ENCODE measurements around the gene E2F1. TPM values are rescaled to one million over a fixed set of nuclear protein-coding genes. Genes with fewer than 3 reads are reported as not detected.

E2F1 gene
- total RNA-seq, 4 donors from 2014 or later, result 1.3 to 4.2 (median 1.8) TPM

- WGBS, 2 donors, result 0% methylated on average over 52 to 74 of the region's 84 CpGs
- H3K27me3 ChIP-seq, result no peaks in the 10 kb centered on the region
- H3K4me3 ChIP-seq, result peak overlapping the region; percentile 56 to 93 (median 66)
- peaks cover 0 to 49% (median 16%) of the 10 kb centered on the region in 4 donors for H3K4me1 ChIP-seq
- H3K27ac ChIP-seq, result peak overlapping the region; percentile 71 to 94 (median 92)
- peaks cover 0 to 22% (median 0%) of the 10 kb centered on the region in 3 donors for H3K36me3 ChIP-seq
- peak in 1 of 2 donors; percentile 58 for DNase-seq (ENCODE audit: low spot score in 2 of 2)
- no peaks in the 10 kb centered on the region for H3K9me3 ChIP-seq
- TF ChIP-seq CTCF (IDR thresholded peaks at IDR 0.05), result peak in 2 of 5 experiments; percentile 36 to 37
- TF ChIP-seq EP300 (IDR thresholded peaks at IDR 0.05), result peak in 1 of 2 donors; percentile 82
- peak; percentile 29 to 68 for TF ChIP-seq POLR2A (IDR thresholded peaks at IDR 0.05)
These were observed 22.8 kb downstream of the E2F1 start for GRCh38 chr20:33663161-33664084.

DNA sequence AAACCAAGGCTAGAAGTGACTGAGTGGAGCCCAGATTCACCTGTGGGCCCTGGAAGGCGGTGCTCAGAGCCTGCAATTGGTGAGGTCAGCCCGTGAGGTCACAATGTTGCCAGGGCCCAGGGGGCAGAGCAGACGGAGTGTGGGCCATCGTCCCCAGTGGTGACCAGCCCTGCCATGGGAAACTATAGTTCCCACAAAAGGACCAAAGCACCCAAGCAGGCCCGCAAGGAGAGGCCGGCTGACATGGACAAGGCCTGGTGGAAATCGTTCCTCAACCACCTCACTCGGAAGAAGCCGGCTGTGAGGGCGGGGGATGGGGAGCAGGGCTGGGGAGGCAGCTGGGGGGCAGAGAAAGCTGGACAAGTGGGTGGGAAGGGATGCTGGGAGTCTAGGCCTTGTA lies 24.0 kb downstream of the E2F1 start, which contains the start of gene C20orf144:
TSS of gene C20orf144 (plus strand) at position 156 of the 400 bp plus-strand sequence. CDS start at position 175, 19 bp downstream.
- Histone ChIP-seq H3K9me3 (no peaks in the 10 kb centered on the region), H3K27me3 (no peaks in the 10 kb centered on the region), H3K27ac (peak within 1 kb of the TSS; percentile 71 to 94 (median 92)), H3K4me1 (peaks cover 0 to 37% (median 9%) of the 10 kb centered on the region in 4 donors), H3K36me3 (peaks cover 0 to 34% (median 0%) of the 10 kb centered on the region in 3 donors), H3K4me3 (peak within 1 kb of the TSS; percentile 56 to 93 (median 66))
- DNase-seq (ENCODE audit: low spot score in 2 of 2), result no peak
- 93 to 95% methylated on average over 10 of the region's 10 CpGs for WGBS, 2 donors
- no peak for TF ChIP-seq POLR2A (IDR thresholded peaks at IDR 0.05)
- TF ChIP-seq EP300 (IDR thresholded peaks at IDR 0.05), result no peak
- no peak for TF ChIP-seq CTCF (IDR thresholded peaks at IDR 0.05)

DNA sequence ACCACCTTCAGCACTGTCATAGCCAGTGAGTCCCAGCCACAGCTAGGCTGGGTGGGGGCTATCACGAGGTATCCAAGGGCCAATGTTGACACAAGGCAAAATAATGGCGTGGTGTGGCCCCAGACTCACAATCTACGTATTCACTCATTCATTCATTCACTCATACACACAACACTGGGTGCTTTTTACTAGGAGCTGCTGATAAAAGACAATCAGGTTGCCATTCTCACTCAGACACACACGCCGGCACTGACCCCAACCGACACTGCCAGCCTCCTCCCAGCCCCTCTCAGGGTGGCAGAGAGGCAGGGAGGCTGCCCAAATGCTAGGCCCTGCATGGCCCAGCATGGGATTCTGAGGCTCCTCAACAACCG lies 25.5 kb downstream of the E2F1 start:
- Histone ChIP-seq H3K27ac (no peak overlapping the region), H3K36me3 (peaks cover 0 to 46% (median 0%) of the 10 kb centered on the region in 3 donors), H3K27me3 (no peaks in the 10 kb centered on the region), H3K9me3 (no peaks in the 10 kb centered on the region), H3K4me1 (peaks cover 0 to 24% (median 3%) of the 10 kb centered on the region in 4 donors), H3K4me3 (no peak overlapping the region)
- no peak for TF ChIP-seq CTCF (IDR thresholded peaks at IDR 0.05)
- no peak for TF ChIP-seq EP300 (IDR thresholded peaks at IDR 0.05)
- TF ChIP-seq POLR2A (IDR thresholded peaks at IDR 0.05), result no peak
- WGBS, 2 donors, result 78 to 92% methylated on average over 7 of the region's 7 CpGs
- no peak for DNase-seq (ENCODE audit: low spot score in 2 of 2)

DNA sequence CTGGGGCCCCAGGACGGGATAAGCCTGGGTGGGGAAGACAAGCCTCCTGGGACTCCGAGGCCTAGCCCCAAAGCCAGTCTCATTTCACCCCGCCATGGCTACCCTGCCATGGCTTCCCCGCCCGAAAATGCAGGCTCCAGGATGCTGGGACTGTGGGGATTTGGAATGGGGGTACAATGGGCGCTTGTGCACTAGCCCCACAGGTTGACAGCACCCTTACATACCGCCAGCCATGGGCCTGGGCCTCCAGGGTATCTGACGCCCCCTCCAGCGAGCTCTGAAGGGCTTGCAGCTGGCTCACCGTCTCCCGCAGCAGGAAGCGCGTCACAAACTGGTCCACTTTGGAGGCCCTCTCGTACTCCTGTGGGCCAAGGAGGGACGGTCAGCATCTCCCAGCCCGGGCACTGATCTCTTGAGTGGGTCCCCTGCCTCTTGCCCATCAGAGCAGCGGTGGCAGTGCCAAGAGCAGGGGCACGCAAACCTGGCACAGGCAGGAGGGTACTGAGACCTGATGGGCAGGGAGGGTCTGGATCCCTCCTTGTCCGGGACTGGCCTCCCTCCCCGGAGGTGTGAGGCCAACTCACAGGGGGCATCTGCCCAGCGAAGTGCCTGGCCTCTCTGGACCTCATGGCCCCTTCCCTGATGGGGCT lies 26.0 kb downstream of the E2F1 start:
- Histone ChIP-seq H3K27ac (no peak overlapping the region), H3K27me3 (no peaks in the 10 kb centered on the region), H3K4me1 (peaks cover 0 to 24% (median 3%) of the 10 kb centered on the region in 4 donors), H3K4me3 (no peak overlapping the region), H3K9me3 (no peaks in the 10 kb centered on the region), H3K36me3 (peaks cover 0 to 46% (median 0%) of the 10 kb centered on the region in 3 donors)
- DNase-seq (ENCODE audit: low spot score in 2 of 2), result no peak
- 90 to 94% methylated on average over 13 to 19 of the region's 21 CpGs for WGBS, 2 donors
- TF ChIP-seq POLR2A (IDR thresholded peaks at IDR 0.05) (no peak), CTCF (IDR thresholded peaks at IDR 0.05) (no peak), EP300 (IDR thresholded peaks at IDR 0.05) (no peak)

Measured in tibial nerve (tissue), 4 donors.